ENCODE measurements around the gene CALML5.

The CALML5 gene, protein sequence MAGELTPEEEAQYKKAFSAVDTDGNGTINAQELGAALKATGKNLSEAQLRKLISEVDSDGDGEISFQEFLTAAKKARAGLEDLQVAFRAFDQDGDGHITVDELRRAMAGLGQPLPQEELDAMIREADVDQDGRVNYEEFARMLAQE

DNA sequence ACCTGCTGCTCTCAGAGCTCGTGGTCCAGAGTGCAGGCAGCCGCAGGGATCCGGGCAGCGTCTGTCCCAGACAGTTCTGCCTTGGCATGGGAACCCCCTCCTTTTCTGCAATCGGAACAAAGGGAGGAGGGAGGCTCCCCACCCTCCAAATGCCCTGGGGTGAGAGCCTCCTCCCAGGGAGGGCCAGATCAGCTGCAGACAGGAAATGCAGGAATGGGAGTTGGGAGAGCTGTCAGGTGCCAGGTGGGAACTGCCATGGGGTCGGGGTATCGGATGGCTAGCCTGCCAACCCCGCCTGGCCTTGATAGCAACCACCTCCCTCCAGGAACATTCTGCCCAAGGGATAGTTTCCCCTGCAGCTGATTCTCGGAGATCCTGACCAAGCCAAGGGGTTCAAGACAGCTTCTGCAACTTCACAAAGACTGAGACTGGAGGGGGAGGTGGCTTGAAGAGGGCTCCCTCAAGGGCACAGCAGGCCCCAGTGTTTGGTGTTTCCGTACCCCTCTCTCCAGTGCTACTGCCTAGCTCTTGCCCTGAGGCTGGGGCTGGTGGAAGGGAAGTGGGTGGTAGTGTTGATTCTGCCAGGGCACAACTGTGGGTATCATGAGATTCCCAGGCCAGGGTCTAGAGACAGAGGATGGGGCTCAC lies at the start of gene CALML5:
CALML5 (minus strand) TSS at position 78 of the 648 bp plus-strand sequence. CDS start 132 bp downstream, outside the sequence.
- DNase-seq: no peak

GRCh38 chr10:5547931-5548660 lies 48.7 kb upstream of the CALML5 start:
- peak; percentile 95 for DNase-seq

DNA sequence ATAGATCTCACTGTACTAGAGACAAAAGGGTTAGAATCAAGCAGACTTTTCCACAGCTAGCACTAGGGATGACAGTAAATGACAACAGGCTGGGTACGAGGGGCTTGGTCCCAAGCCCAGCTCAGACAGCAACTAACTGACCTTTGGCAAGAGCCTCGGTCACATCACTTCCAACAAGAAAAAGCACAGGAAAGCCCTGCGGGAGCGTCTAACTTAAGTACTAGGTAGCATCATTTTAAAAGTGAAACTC lies 48.2 kb upstream of the CALML5 start:
- no peak for DNase-seq

- peak; percentile 90 for DNase-seq
Measured at GRCh38 chr10:5546891-5547680, 47.7 kb upstream of the CALML5 start.

DNA sequence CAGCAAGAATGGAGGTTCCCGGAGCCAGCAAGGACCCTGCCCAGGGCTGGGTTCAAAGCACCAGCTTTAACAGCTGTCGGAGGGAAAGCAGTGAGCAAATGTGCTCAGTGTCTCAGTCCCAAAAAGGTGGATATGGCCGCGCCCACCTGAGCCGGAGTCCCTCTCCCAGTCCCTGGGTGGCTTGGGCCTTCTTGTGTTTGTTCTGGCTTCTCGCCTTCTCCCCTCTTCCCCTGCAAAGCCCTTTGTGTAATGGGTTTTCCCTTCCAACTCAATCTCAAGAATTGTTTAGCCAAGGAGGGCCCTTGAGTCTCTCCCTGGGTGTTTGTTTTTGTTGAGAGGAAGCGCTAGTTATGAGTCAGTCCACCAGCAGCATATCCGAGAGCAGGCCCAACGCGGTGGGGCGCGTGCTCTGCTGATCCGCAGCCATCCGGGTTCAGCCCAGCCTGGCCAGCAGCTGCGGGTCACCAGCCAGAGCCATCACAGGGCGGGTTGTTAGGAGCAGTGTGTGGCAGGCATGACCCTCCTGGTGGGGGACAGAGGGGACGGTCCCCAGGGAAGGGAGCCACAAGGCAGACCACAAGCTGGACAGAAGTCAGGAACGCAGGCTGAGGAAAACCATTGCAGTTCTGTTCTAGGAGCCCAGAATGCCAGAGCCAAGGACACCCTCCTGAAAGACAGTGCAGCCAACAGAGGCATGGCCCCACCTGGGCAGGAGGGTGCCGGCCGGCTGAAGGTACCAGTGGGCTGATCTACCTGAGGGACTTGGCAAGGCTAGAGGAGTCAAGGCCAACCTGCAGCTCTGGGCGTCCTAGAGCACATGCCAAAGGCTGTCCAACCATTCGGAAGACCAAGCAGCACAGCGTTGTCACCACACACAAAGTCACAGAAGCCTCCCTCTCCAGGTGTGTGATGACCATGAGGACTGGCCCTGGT lies 46.7 kb upstream of the CALML5 start:
- DNase-seq: peak; percentile 94

DNA sequence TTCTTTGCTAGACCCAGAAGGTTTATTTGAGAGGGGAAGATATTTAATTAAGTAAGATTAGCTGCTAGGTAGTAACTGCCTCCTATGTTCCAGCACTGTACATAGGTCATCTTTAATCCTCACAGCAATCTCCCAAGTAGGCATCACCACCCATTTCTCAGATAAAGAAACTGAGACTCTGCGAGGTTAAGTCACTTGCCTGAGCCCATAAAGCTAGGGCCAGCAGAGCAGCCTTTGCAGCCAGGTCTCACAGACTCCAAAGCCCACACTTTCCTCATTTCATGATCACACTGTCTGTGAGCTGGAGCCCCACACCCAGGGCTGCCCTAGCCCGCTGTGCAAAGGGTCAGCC lies 46.0 kb upstream of the CALML5 start:
- DNase-seq: no peak

GRCh38 chr10:5545011-5545410 lies 45.6 kb upstream of the CALML5 start:
- DNase-seq: no peak

- DNase-seq: no peak
Measured at GRCh38 chr10:5544216-5544805, 44.9 kb upstream of the CALML5 start.

GRCh38 chr10:5543623-5544022 lies 44.3 kb upstream of the CALML5 start:
- DNase-seq: peak; percentile 31

DNA sequence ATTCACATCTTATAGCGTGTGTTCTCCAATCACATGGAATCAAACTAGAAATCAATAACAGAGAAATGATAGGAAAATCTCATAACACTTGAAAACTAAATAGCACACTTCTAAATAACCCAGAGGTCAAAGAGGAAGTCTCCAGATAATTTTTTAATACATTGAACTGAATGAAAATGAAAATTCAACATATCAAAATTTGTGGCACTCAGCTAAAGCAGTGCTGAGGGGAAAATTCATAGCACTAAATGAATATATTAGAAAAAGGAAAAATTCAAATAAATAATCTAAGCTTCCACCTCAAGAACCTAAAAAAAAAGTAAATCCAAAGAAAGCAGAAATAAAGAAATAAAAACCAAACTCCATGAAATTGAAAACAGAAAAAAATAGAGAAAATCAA lies 42.7 kb upstream of the CALML5 start:
- DNase-seq: no peak

- DNase-seq: no peak
Measured at GRCh38 chr10:5540891-5541290, 41.5 kb upstream of the CALML5 start.

GRCh38 chr10:5540080-5540479 lies 40.7 kb upstream of the CALML5 start:
- no peak for DNase-seq

GRCh38 chr10:5538892-5539651 lies 39.7 kb upstream of the CALML5 start:
- DNase-seq: no peak

DNA sequence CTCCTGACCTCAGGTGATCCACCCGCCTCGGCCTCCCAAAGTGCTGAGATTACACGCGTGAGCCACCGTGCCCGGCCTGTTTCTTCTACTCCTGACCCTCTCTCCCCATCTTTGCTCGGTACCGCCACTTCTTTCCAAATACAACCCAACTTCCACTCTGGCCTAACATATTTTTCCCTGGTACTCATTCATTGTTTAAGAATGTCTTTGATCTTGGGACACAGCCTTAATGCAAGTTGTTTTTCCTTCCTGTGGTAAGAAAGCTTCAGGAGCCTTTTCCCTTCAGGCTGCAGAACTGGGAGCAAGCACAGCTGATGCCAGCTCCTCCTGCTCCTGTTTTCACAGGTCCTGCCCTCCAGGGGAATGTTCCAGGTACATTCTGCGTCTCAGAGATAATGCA lies 39.1 kb upstream of the CALML5 start:
- no peak for DNase-seq

DNA sequence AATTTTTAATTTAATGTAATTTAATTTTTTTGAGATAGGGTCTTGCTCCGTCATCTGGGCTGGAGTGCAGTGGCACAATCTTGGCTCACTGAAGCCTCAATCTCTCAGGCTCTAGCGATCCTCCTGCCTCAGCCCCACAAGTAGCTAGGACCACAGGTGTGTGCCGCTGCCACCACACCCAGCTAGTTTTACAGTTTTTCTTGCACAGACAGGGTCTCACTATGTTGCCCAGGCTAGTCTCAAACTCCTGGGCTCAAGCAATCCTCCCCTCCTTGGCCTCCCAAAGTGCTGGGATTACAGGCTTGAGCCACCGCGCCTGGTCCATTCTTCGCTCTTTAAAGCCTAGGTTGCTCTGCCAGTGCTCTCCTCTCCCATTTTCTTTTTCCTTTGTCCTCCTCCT lies 38.3 kb upstream of the CALML5 start:
- no peak for DNase-seq

- DNase-seq: no peak
Measured at GRCh38 chr10:5536486-5537081, 37.2 kb upstream of the CALML5 start.

DNA sequence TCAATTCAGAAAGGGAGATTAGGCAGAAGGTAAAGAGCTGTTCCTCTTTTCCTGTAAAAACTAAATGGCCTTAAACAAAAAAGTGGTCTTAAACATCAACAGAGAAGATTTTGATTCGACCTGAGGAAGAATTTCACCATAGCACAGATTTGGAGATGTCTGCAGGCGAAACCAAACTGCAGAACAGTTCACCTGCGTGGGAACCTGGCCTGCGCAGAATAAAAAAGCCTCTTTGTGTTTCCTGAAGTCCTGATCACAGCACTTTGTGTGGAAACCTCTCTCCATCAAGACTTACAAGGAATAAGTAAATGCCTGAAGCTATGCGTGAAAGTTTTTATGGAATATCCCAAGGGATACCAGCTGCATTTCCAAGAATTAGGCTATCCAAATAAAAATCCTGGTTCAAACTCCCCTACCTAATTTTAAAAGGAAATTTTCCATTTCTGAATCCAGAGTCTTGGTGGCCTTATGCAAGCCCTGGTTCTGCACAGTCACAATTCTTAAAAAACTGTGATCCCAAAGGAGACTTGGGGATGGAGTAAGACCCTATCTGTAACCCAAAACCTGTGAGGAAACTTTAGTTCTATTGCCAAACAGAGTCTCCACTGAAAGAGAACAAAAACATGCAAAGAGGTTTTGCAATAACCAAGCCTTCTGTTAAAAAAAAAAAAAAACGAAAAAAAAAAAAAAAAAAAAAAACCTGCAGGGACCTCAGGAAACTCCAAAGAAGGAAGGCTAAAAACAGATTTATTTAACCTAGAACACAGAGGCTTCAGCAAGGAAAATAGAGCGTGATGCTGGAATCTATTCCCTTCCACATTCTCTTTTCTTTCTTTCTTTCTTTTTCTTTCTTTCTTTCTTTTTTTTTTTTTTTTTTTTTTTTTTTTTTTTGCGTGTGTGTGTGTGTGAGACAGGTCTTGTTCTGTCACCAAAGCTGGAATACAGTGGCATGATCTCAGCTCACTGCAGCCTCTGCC lies 35.8 kb upstream of the CALML5 start:
- DNase-seq: peak; percentile 31

DNA sequence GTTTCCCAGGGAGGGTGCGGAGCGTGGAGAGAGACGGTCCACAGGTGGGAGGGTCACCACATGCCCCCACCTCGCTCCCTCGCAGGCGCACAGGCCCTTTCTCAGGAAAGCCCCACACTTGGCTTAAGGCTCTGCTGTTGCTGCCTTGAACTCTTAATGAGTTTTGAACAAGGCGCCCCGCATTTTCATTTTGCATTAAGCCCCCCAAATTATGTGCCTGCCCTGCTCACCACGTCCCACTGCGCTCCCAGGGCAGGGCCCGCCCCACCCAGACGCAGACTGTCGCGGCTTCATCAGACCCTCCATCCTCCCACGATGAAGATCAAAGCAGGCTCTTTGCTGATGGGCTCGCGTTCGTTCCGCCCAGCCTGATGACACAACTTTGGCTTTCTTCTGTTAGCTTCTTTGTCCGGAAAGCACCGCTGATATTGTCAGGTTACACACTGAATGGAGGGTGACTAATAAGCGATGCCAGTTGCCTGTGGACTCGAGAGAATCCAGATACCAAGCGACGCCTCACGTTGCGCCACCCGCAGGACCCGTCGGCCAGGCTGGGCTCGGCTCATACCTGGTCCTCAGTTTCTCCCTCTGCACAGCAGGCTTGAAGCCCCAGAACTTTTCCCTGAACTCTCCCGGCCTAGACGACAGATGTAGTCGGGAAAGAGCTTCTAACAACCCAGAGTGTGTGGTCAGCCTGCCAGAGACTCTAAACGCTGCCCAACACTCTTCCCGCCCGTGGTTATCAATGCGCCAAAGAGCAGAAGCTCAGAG lies 34.9 kb upstream of the CALML5 start:
- DNase-seq: no peak

GRCh38 chr10:5533098-5533731 lies 33.8 kb upstream of the CALML5 start:
- DNase-seq: no peak
